H1 (cell line): ENCODE results near the gene PERCC1. TPM values are rescaled to one million over a fixed set of nuclear protein-coding genes. Genes with fewer than 3 reads are reported as not detected.

Source experiments
- JUND ChIP-seq: IDR thresholded peaks from 2 replicates; pipeline ENCODE4 v1.6.1; 2011; ENCODE audit warnings: mild to moderate bottlenecking, improper control_type of control experiment, low read length
- polyA plus RNA-seq, 7 experiments: library from polyadenylated mRNA; depleted of rRNA in 3 of 7; stranded (reverse) in 5 of 7; unstranded in 2 of 7; fragments of >200 nt in 5 of 7; fragments of 200-250 nt in 2 of 7; gene quantifications; 1 replicate in 5 of 7; 2 replicates in 1 of 7; 4 replicates in 1 of 7; pipeline versions ENCODE4 v1.2.1 to v1.2.3, GENCODE V29; 2011 to 2013; ENCODE audit warnings: missing spikeins in 2 of 7, mixed read lengths in 2 of 7
- total RNA-seq: library from RNA; stranded (reverse); fragmentation: NEBNext Ultra II Directional; extraction: Animal tissue kit (Norgen Biotek cat#: 25700); gene quantifications from 2 replicates; pipeline ENCODE4 v1.2.1, GENCODE V29; 2021

The PERCC1 gene
- total and polyA plus RNA-seq, 2 of the 8 experiments (the other 6 are each of a cell fraction or from before 2014, with no cell fraction given): not detected

- TF ChIP-seq JUND: no peak
Observed at GRCh38 chr16:1469693-1470201, 38.9 kb downstream of the PERCC1 start (continued).
